WI38 (cell line): ENCODE results near the gene GALNT12.

ENCODE experiments used
- H3K4me3 ChIP-seq: 2 replicates; pipeline ENCODE4 v1.5.1; 2011; ENCODE audit warnings: low read depth, mild to moderate bottlenecking, control low read depth, low read length
- TF ChIP-seq, protein P1 (sequence below): IDR thresholded peaks from 2 replicates; pipeline ENCODE4 v1.5.1; 2012; ENCODE audit warnings: low read depth, mild to moderate bottlenecking, control low read depth, low read length

GALNT12 gene

DNA sequence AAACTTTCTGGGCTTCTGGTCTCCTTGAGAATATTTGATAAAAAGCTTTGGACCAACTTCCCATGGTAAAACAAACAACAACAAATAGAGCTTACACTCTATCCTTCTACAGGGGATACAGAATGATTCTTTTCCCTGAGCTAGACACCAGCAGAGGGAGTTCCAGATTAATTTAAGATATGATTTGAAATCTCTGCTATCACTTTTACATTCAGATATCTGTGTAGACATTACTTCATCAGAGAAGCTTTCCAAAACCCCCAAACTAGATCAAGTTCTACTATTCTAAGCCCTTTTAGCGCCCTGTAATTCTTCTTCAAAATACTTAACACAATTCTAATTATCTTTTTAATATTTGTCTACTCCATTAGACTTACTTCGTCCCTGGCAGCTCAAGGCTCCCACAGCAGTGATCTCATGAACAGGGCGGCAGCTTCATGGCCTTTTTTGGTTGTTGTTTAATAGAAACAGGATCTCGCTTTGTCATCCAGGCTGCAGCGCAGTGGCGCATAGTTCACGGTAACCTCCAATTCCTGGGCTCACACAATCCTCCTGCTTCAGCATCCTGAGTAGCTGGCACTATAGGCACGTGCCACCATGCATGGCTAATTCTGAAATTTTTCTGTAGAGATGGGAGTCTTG lies 955 bp upstream of the GALNT12 start:
- H3K4me3 ChIP-seq: no peak overlapping the region
- TF ChIP-seq, protein P1, sequence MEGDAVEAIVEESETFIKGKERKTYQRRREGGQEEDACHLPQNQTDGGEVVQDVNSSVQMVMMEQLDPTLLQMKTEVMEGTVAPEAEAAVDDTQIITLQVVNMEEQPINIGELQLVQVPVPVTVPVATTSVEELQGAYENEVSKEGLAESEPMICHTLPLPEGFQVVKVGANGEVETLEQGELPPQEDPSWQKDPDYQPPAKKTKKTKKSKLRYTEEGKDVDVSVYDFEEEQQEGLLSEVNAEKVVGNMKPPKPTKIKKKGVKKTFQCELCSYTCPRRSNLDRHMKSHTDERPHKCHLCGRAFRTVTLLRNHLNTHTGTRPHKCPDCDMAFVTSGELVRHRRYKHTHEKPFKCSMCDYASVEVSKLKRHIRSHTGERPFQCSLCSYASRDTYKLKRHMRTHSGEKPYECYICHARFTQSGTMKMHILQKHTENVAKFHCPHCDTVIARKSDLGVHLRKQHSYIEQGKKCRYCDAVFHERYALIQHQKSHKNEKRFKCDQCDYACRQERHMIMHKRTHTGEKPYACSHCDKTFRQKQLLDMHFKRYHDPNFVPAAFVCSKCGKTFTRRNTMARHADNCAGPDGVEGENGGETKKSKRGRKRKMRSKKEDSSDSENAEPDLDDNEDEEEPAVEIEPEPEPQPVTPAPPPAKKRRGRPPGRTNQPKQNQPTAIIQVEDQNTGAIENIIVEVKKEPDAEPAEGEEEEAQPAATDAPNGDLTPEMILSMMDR: no peak

DNA sequence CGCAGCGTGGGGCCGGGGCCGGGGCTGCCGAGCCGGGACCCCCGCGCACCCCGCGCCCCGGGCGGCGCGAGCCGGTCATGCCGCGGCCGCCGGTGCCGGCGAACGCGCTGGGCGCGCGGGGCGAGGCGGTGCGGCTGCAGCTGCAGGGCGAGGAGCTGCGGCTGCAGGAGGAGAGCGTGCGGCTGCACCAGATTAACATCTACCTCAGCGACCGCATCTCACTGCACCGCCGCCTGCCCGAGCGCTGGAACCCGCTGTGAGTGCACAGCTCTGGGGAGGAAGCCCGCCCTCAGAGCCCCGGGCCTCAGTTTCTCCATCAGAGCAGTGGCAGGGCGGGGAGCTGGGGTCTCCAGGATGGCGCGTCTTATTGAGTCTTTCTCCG lies 335 bp downstream of the GALNT12 start:
- peak overlapping the region; percentile 38 for H3K4me3 ChIP-seq
- TF ChIP-seq, protein P1: no peak

DNA sequence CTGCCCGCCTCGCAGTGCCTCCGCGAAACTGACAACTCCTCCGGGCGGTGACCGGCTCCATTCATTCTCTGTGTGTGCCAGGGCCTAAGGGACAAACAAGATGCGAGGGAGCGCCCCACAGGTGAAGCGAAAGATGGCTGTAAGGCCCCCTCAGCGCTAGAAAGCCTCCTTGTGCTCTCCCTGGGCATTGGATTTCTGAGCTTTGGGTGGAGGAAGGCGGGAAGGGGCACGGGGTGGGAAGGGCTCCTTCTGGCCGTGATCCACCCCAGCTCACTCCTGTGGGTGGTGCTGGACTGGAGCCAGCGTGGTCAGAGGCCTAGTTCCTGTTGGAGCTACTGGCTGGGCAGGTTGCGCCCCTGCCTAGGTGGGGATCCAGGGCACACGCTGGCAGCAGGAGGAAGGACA lies 943 bp downstream of the GALNT12 start:
- no peak overlapping the region for H3K4me3 ChIP-seq
- TF ChIP-seq, protein P1: no peak

DNA sequence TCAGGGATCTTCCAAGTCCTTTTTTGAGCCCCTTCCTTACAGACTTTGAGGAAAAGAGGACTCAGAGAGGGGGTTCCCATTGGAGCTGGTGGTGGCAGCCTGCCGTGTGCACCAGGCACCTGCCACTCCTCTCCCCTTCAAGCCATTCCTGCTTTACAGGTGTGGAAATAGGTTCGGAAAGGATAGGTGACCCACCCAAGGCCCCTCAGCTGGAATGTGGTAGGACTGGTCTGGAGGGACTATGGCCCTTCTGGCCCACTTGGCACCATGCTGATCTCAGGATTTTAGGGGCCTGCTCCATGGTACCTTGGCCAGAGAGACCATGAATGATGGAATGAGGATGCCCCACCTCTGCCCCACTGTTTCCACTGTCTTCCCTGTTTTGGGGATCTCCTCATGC lies 1.4 kb downstream of the GALNT12 start:
- no peak overlapping the region for H3K4me3 ChIP-seq

DNA sequence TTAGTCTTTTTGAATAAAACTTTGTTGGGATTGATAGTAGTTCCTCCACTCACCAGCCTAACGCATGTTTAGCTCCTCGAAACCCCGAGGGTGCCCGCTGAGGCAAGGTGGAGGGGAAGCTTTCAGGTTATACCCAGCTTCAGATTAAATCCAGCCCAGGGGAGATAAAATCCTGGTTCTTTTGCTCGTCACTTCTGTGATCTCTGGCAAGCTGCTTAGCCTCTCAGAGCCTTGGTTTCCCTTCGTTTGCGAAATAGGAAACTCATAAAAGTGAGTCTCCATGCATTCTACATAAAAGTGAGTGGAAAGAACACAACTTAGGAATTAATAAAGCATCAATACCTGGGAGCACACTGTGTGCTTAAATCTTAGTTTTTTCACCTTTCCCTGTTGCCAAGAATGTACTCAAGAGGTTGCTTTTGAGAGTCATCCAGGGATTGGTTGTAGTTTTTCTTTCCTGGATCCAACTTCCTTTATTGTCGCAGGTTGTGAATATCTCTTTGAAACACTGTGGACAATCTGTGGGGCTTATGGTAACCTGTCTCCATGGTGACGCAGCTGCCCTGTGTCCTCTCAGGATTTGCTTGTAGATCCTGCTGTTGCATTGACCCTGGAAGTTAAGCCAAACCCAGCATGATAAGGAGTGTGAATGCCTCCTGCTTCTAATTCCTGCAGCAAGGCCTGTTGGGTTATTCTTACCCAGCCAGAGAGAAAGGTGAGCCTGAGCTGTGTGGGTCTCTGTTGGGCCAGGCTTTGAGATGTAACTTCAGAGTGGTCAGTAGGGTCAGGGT lies 2.0 kb downstream of the GALNT12 start:
- no peak overlapping the region for H3K4me3 ChIP-seq
- TF ChIP-seq, protein P1: no peak

More for the DNA sequence above, 1.4 kb downstream of the GALNT12 start:
- TF ChIP-seq, protein P1: no peak

DNA sequence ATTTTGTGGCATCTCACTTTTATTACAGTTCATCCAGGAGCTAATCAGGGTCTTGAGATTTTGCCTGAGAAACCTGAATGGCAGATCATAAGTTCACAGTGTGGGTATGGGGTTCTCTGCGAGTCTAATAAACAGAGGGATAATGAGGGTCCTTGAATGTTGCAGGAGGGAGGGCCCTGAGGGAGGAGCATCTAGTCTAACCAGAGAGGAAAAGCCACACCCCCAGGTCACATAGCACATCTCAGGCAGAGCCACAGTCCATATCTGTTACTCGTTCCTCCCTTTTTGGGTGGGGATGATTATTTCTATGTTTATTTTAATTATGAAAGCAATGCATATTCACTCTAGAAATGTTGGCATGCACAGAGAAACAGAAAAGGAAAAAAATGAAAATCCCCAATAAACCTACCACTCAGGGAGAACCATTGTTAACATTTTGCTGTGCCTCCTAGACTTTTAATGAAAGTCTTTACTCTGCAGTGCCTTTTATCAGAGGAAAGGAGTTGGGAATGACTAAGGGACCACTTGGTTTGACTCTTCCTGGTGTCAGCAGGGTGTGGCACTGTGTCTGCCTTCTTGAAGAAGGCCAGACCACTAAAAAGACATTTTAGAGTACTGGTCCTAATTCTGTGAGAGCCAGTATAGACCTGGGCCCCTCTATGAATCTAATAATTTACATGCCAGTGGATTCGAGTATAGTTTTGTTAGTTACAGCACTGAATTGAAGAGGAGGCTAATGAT lies 2.8 kb downstream of the GALNT12 start:
- H3K4me3 ChIP-seq: no peak overlapping the region
- TF ChIP-seq, protein P1: no peak
